K562 (cell line): ENCODE data around the gene PACRG. TPM values are rescaled to one million over a fixed set of nuclear protein-coding genes. Genes with fewer than 3 reads are reported as not detected.

Source experiments
- ATAC-seq: fragments of 200-7000 bp; cut with Tn5 transposase; 3 replicates; pipeline ENCODE4 v1.9.1; 2020; ENCODE audit warnings: moderate library complexity
- BruUV-seq: library from RNA; stranded (reverse); fragments of 400-500 nt; replicated peaks from 2 replicates; lab custom pipeline; 2021; lab: Mats Ljungman, UMichigan
- CTCF ChIA-PET: fragments of 300-600 bp; formaldehyde crosslinking; extraction: SDS; loops from one replicate; lab custom pipeline; 2021; ENCODE audit warnings: low intra/inter-chr PET ratio; lab: Yijun Ruan, JAX
- POLR2A ChIA-PET: fragments of 300-600, 350-650 bp; sonication (Branson Sonifier 250); formaldehyde crosslinking; extraction: SDS; loops from one replicate; lab custom pipeline; 2021; ENCODE audit warnings: antibody characterized with exemption, inconsistent platforms; lab: Yijun Ruan, JAX
- DNase-seq, 4 experiments: peaks; one replicate each; pipeline versions ENCODE4 v3.0.0 to v3.0.0-alpha.2; 2011 to 2018; ENCODE audit warnings: low spot score in 3 of 4, mixed read lengths in 3 of 4; ENCODE audit errors: extremely low read depth in 1 of 4
- FAIRE-seq: peaks from 2 replicates; lab custom pipeline; 2011; peaks lifted over from hg19 to GRCh38; lab: Jason Lieb, UNC
- H2AFZ ChIP-seq: 2 replicates; pipeline ENCODE4 v1.6.0; 2011; ENCODE audit warnings: low read depth, low read length, control low read depth, inconsistent platforms
- H3K27ac ChIP-seq: fragments of 200-600 bp; 3 replicates; pipeline ENCODE4 v1.8.0; 2011; ENCODE audit warnings: low read depth, mild to moderate bottlenecking, control low read depth, inconsistent platforms, low read length, moderate library complexity, mixed read lengths; ENCODE audit errors: extremely low read depth
- H3K27me3 ChIP-seq, 2 experiments: fragments of 300-600 bp in 1 of 2; 2 replicates in 1 of 2; 3 replicates in 1 of 2; pipeline versions ENCODE4 v1.6.0 to v1.8.0; 2011; ENCODE audit warnings: inconsistent platforms in 2 of 2, low read length in 2 of 2, mild to moderate bottlenecking in 1 of 2, mixed read lengths in 1 of 2, moderate library complexity in 1 of 2; ENCODE audit not compliant: control insufficient read depth in 2 of 2, insufficient read depth in 2 of 2
- H3K36me3 ChIP-seq: fragments of 300-600 bp; 3 replicates; pipeline ENCODE4 v1.8.0; 2011; ENCODE audit warnings: mild to moderate bottlenecking, low read length, inconsistent platforms; ENCODE audit not compliant: control insufficient read depth, insufficient read depth
- H3K4me1 ChIP-seq, 2 experiments: fragments of 200-600 bp in 1 of 2; replicated peaks in 1 of 2; 2 replicates in 1 of 2; 3 replicates in 1 of 2; pipeline versions ENCODE4 v1.5.1 to v1.8.0; 2011; ENCODE audit warnings: inconsistent platforms in 2 of 2, low read length in 2 of 2, mild to moderate bottlenecking in 1 of 2, mixed read lengths in 1 of 2, moderate library complexity in 1 of 2; ENCODE audit not compliant: control insufficient read depth in 2 of 2, insufficient read depth in 2 of 2
- H3K4me2 ChIP-seq: 2 replicates; pipeline ENCODE4 v1.6.1; 2011; ENCODE audit warnings: low read length, control low read depth, inconsistent platforms, mixed read lengths; ENCODE audit not compliant: insufficient read depth
- H3K4me3 ChIP-seq: fragments of 200-600 bp; sonication (generic), shearing (Covaris generic); 2 replicates; pipeline ENCODE4 v1.5.1; 2016; ENCODE audit warnings: control low read depth, inconsistent platforms
- H3K79me2 ChIP-seq: fragments of 200-600 bp; 3 replicates; pipeline ENCODE4 v1.8.0; 2011; ENCODE audit warnings: low read length, inconsistent platforms; ENCODE audit not compliant: control insufficient read depth, insufficient read depth
- H3K9ac ChIP-seq, 2 experiments: 2 replicates each; pipeline versions ENCODE4 v1.6.0 to v1.6.1; 2011; ENCODE audit warnings: low read depth in 2 of 2, low read length in 2 of 2, control low read depth in 1 of 2, inconsistent platforms in 1 of 2, mild to moderate bottlenecking in 1 of 2, mixed read lengths in 1 of 2; ENCODE audit not compliant: insufficient read depth in 1 of 2
- H3K9me1 ChIP-seq: one replicate; pipeline ENCODE4 v1.6.0; 2011; ENCODE audit warnings: inconsistent platforms, mild to moderate bottlenecking, low read length, moderate library complexity; ENCODE audit not compliant: control insufficient read depth, insufficient read depth
- H3K9me3 ChIP-seq: replicated peaks from 2 replicates; pipeline ENCODE4 v1.5.1; 2011; ENCODE audit warnings: low read depth, low read length, inconsistent platforms; ENCODE audit not compliant: control insufficient read depth, insufficient read depth
- H4K20me1 ChIP-seq: replicated peaks from 2 replicates; pipeline ENCODE4 v1.6.1; 2011; ENCODE audit warnings: low read length, inconsistent platforms, mixed read lengths; ENCODE audit not compliant: control insufficient read depth, insufficient read depth
- FOXO4 ChIP-seq: fragments of 450-650 bp; formaldehyde crosslinking; IDR thresholded peaks from 2 replicates; pipeline ENCODE4 v1.4.0; 2020; ENCODE audit warnings: mild to moderate bottlenecking, moderate library complexity
- PRDM10 ChIP-seq: fragments of 450-650 bp; IDR thresholded peaks from 2 replicates; pipeline ENCODE4 v1.6.1; 2018; ENCODE audit not compliant: partially characterized antibody
- RBBP5 ChIP-seq: fragments of 200-600 bp; sonication (generic); IDR thresholded peaks from 2 replicates; pipeline ENCODE4 v1.6.1; 2012; ENCODE audit warnings: borderline replicate concordance, mild to moderate bottlenecking, low read length, control low read depth, inconsistent platforms; ENCODE audit not compliant: insufficient read depth, poor library complexity, severe bottlenecking
- ZNF583 ChIP-seq: fragments of 250-450 bp; sonication (Bioruptor Pico); IDR thresholded peaks from 2 replicates; pipeline ENCODE4 v1.4.0; 2020
- WGBS: fragments of 100-300 bp; shearing (Covaris generic); methylation state at CpG from one replicate; pipeline ENCODE4 v1.1.6; 2016; ENCODE audit warnings: low coverage, mixed read lengths; ENCODE audit not compliant: insufficient coverage; ENCODE audit errors: missing lambda C conversion rate; 5-methylcytosine and 5-hydroxymethylcytosine counted together
- in situ Hi-C: fragments of 300-500 bp; cut with MboI; formaldehyde crosslinking; loops from 4 replicates; pipeline ENCODE4 v1.15.0; 2018; ENCODE audit warnings: inconsistent platforms, mixed read lengths
- intact Hi-C: fragments of 100-400 bp; cut with micrococcal nuclease; formaldehyde crosslinking; loops from 2 replicates; pipeline ENCODE4 v1.14.2; 2022
- polyA plus RNA-seq, 8 experiments: library from polyadenylated mRNA; depleted of rRNA in 4 of 8; stranded (reverse) in 5 of 8; unstranded in 3 of 8; fragments of >200 nt; fragmentation: Nextera tagmentation in 2 of 8; fragmentation: Illumina TruSeq in 1 of 8; extraction: Ambion mirVana in 2 of 8; extraction: Trizol in 1 of 8; gene quantifications; 2 replicates each; pipeline versions ENCODE4 v1.2.1 to v1.2.3, GENCODE V29; 2011 to 2014; ENCODE audit warnings: inconsistent platforms in 1 of 8, missing spikeins in 1 of 8
- total RNA-seq, 7 experiments: library from RNA; depleted of rRNA in 6 of 7; stranded (reverse); fragments of >200 nt in 6 of 7; fragmentation: Illumina TruSeq in 2 of 7; extraction: Trizol in 2 of 7; gene quantifications; 2 replicates each; pipeline versions ENCODE4 v1.2.1 to v1.2.3, GENCODE V29; 2011 to 2021; ENCODE audit warnings: low replicate concordance in 1 of 7

Gene PACRG
- total and polyA plus RNA-seq, 9 of the 15 experiments (the other 6 are each of a cell fraction or from before 2014, with no cell fraction given): 0.04 TPM; not detected in 8

- Histone ChIP-seq H3K36me3 (no peaks in the 10 kb centered on the region), H3K9ac (no peak overlapping the region), H3K4me1 (no peaks in the 10 kb centered on the region), H3K9me1 (no peaks in the 10 kb centered on the region), H4K20me1 (no peaks in the 10 kb centered on the region), H2AFZ (no peak overlapping the region), H3K27me3 (peaks cover 12 to 26% of the 10 kb centered on the region in 2 experiments; a peak in 3 of 5 replicates), H3K9me3 (no peaks in the 10 kb centered on the region), H3K27ac (no peak overlapping the region), H3K4me2 (no peak overlapping the region), H3K4me3 (no peak overlapping the region), H3K79me2 (no peaks in the 10 kb centered on the region)
- no peak for FAIRE-seq
- DNase-seq: no peak
- CTCF ChIA-PET: interaction anchor here (0.6 kb wide), 1 partner anchor 257 kb away, joined by 3 read pairs; no protein-coding TSS in a partner anchor
- in situ Hi-C loops: no loop called here
- TF ChIP-seq RBBP5 (no peak), PRDM10 (no peak), ZNF583 (CRISPR knock-in tag) (no peak), FOXO4 (no peak)
- under 1% methylated on average over 7 of the region's 7 CpGs for WGBS
- intact Hi-C loops: no loop called here
- BruUV-seq: no TSS peak
- POLR2A ChIA-PET: no interaction called here
- no peak for ATAC-seq
These were observed 504.3 kb downstream of the PACRG start for GRCh38 chr6:163232015-163232523.
